ENCODE measurements around the gene ULK3.

ULK3 gene

DNA sequence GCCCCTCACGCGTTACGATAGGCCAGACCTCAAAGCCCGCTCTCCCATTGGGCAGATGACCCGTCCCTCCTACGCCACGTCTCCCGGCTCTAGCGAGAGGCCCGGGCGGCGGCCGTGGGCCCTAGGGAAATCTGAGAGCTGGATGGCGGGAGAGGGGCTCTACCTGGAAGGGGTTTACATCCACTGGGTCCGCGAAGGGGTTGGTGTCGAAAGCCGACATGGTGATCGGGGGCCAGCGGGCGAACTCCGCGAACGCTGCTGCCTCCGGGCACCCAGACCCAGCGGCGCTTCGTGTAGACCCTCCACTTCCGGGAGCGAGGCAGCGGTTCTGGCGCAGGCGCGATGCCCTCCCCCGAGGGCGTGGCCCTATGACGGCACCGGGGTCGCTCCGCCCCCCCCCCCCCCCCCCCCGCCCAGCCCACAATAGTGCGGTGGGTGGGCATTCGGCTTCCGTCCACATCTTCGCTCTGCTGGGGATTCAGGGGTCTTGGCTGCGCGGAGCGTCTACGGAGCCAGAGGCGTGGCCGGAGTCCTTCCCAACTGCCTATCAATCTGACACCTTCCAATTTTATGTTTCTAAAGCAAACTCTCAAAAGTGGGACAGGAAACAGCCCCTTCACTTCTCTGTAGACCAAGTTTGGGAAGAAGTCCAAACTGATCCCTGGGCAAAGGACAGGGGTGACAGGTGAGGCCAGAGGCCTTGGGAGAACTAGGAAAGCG, 30.2 kb upstream of the ULK3 start, which contains the start of gene SCAMP2:
Gene SCAMP2 (minus strand): TSS at position 330 of the 720 bp plus-strand sequence. CDS start 110 bp downstream, at position 220.
- no peak for TF ChIP-seq GATA1 (IDR thresholded peaks at IDR 0.05; ENCODE audit: low read depth, low read length)
- peak; percentile 85 for TF ChIP-seq POLR2A (IDR thresholded peaks at IDR 0.05; ENCODE audit: low read length)
- peak; percentile 94 to 95 for DNase-seq

- no peak for TF ChIP-seq GATA1 (IDR thresholded peaks at IDR 0.05; ENCODE audit: low read depth, low read length)
- TF ChIP-seq POLR2A (IDR thresholded peaks at IDR 0.05; ENCODE audit: low read length): no peak
These were observed 29.7 kb upstream of the ULK3 start for GRCh38 chr15:74872702-74873035.

GRCh38 chr15:74870436-74871215, 27.7 kb upstream of the ULK3 start:
- no peak for TF ChIP-seq POLR2A (IDR thresholded peaks at IDR 0.05; ENCODE audit: low read length)
- TF ChIP-seq GATA1 (IDR thresholded peaks at IDR 0.05; ENCODE audit: low read depth, low read length): no peak
- no peak for DNase-seq

More at GRCh38 chr15:74872702-74873035, 29.7 kb upstream of the ULK3 start:
- no peak for DNase-seq

- no peak for DNase-seq
These were observed 26.9 kb upstream of the ULK3 start for GRCh38 chr15:74869726-74870407.

GRCh38 chr15:74869372-74869725, 26.4 kb upstream of the ULK3 start:
- DNase-seq: no peak

More at GRCh38 chr15:74869726-74870407, 26.9 kb upstream of the ULK3 start:
- TF ChIP-seq GATA1 (IDR thresholded peaks at IDR 0.05; ENCODE audit: low read depth, low read length) (no peak), POLR2A (IDR thresholded peaks at IDR 0.05; ENCODE audit: low read length) (no peak)

DNA sequence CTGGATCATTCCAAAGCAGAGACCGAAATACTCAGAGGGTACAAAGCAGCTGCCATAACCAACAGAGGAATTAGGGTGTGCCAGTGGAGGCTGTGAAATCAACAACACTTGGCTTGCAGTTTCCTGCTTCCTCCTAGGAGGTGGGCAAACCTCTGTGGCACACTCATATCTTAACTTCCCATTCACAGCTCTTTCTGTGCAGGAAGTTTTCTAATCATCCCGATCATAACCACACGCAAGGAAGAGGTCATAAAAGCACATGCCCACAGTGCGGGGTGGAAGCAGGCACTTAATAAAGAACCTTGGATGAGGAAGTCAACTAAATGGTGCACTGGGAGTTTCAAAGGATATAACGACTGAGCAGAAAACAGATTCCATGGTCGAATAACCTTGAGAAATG, 25.1 kb upstream of the ULK3 start:
- DNase-seq: no peak
- TF ChIP-seq POLR2A (IDR thresholded peaks at IDR 0.05; ENCODE audit: low read length) (no peak), GATA1 (IDR thresholded peaks at IDR 0.05; ENCODE audit: low read depth, low read length) (no peak)

More at GRCh38 chr15:74869372-74869725, 26.4 kb upstream of the ULK3 start:
- TF ChIP-seq GATA1 (IDR thresholded peaks at IDR 0.05; ENCODE audit: low read depth, low read length) (no peak), POLR2A (IDR thresholded peaks at IDR 0.05; ENCODE audit: low read length) (no peak)

- no peak for TF ChIP-seq GATA1 (IDR thresholded peaks at IDR 0.05; ENCODE audit: low read depth, low read length)
- TF ChIP-seq POLR2A (IDR thresholded peaks at IDR 0.05; ENCODE audit: low read length): no peak
- peak; percentile 21 to 68 for DNase-seq
These were observed 24.6 kb upstream of the ULK3 start for GRCh38 chr15:74867466-74868038.

DNA sequence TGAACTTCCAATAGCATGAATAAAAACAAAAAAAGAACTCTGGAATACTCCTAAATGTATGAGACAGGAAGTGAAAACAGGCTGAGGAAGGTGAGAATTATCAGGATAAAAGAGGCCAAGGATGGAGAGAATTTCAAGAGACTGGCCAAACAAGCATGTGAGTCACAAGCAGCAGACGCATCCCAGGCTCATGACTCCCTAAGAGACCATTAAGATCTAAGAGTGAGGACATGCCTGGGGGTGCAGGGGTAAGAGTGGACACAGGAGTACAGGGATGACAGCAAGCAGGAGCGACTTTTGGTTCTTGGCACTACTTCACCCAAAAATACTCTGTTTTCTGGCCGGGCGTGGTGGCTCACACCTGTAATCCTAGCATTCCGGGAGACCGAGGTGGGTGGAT, 23.1 kb upstream of the ULK3 start:
- DNase-seq: no peak
- no peak for TF ChIP-seq POLR2A (IDR thresholded peaks at IDR 0.05; ENCODE audit: low read length)
- TF ChIP-seq GATA1 (IDR thresholded peaks at IDR 0.05; ENCODE audit: low read depth, low read length): no peak

DNA sequence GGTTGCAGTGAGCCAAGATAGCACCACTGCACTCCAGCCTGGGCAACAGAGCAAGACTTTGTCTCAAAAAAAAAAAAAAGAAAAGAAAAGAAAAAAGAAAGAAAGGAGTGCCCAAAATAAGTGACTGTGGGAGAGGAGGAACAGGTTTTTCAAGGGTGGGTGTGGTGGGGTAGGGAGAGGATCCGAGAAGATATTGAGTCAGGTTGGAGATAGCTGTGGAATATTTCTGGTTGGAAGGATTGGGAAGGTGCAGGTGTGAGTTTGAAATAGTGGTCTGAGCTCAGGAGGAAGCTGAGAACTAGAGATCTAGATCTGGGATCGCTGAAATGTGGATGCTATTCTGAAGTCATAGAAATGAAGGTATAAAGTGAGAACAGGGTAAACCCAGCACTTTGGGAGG, 22.4 kb upstream of the ULK3 start:
- no peak for DNase-seq
- TF ChIP-seq POLR2A (IDR thresholded peaks at IDR 0.05; ENCODE audit: low read length) (no peak), GATA1 (IDR thresholded peaks at IDR 0.05; ENCODE audit: low read depth, low read length) (no peak)

GRCh38 chr15:74864296-74864695, 21.3 kb upstream of the ULK3 start:
- no peak for DNase-seq
- TF ChIP-seq GATA1 (IDR thresholded peaks at IDR 0.05; ENCODE audit: low read depth, low read length) (no peak), POLR2A (IDR thresholded peaks at IDR 0.05; ENCODE audit: low read length) (no peak)

DNA sequence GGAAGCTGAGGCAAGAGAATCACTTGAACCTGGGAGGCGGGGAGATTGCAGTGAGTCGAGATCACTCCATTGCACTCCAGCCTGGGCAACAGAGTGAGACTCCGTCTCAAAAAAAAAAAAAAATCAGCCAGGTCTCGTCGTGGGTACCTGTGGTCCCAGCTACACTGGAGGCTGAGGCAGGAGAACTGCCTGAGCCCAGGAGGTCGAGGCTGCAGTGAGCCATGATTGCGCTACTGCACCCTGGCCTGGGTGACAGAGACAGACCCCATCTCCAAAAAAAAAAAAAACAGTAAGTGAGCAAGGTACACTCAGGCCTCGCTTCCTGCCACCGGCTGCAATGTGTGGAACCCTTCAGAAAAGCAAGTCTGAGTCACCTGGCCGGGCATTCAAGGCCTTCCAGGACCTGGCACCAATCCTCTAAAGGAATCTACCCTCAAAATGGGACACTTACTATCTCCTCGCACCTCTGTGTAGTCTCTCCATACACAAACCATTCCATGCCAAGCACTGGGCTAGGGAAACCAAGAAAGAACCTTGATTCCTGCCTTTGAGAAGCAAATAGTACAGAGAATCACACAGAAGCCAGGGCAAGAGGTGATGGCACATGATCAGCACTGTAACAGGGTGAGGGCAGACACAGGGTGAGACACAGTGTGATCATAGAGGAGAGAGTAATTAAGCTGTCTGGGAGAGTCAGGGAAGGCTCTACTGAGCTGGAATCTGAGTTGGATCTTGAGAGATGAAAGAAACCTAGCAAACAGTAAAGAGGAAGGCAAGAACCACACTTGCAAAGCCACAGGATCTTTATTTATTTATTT, 20.5 kb upstream of the ULK3 start:
- TF ChIP-seq POLR2A (IDR thresholded peaks at IDR 0.05; ENCODE audit: low read length): no peak
- DNase-seq: no peak

GRCh38 chr15:74858369-74858740, 15.4 kb upstream of the ULK3 start:
- DNase-seq: no peak
- TF ChIP-seq POLR2A (IDR thresholded peaks at IDR 0.05; ENCODE audit: low read length) (no peak), GATA1 (IDR thresholded peaks at IDR 0.05; ENCODE audit: low read depth, low read length) (no peak)

DNA sequence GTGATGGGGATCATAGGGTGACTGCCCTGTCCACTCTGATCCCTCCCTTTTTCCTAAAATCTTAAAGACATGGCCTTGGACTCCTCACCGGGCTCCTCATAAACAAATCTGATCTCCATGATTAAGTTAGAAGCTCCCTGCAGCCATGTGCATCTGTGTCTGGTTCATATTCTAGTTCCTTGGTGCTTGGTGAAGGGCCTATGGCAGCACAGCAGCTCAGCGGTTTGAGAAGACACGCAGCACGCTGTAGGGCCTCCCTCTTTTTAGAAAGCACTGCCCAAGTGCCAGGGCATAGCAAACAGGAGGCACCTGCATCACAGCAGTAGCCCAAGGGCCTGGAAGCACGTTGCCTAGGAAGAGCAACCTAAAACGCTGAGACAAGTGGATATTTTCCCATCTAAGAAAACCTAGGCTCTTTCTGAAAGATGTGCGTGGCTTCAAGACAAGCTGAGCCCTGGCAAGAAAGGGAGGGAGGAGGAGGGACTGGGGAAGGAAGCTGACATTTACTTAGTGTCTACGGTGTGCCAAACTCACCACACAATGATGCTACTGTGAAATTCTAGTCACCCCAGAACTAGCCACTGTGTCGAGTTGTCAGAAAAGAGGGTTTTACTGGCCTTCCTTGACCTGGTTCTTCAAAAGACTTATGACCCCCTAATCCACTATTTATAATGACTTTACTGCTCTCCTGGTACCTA, 14.9 kb upstream of the ULK3 start:
- DNase-seq: no peak

More for the DNA sequence above, 14.9 kb upstream of the ULK3 start:
- TF ChIP-seq GATA1 (IDR thresholded peaks at IDR 0.05; ENCODE audit: low read depth, low read length) (no peak), POLR2A (IDR thresholded peaks at IDR 0.05; ENCODE audit: low read length) (no peak)

All from erythroblast (primary cell).